NCI-H748 (cell line): ENCODE measurements around the gene ZNF536.
"Not testable (repeated sequence)": the region's sequence is repeated elsewhere in the genome, so short reads cannot be mapped to it uniquely, and the experiment has no call there.

Source experiments
- DNase-seq: peaks from one replicate; lab custom pipeline; 2025; ENCODE audit not compliant: unreplicated experiment; lab: John Stamatoyannopoulos, UW

The ZNF536 gene

DNA sequence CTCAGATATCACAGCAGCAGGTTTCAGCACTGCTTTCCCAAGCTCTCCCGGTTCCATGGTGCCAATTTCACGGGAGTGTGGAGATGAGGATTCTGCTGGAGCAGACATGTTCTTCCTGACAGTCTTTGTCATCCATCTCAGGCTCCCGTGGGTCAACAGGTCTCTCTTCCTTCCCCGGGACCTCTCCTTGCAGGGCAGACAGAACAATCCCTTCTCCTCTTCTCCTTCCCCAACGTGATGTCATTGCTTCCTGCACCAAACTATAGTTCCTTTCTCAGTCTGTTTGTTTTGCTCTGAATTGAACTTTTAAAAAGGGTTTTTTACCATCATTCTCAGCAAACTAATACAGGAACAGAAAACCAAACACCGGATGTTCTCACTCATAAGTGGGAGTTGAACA is 107.9 kb downstream of the ZNF536 start:
- DNase-seq, result no peak

DNA sequence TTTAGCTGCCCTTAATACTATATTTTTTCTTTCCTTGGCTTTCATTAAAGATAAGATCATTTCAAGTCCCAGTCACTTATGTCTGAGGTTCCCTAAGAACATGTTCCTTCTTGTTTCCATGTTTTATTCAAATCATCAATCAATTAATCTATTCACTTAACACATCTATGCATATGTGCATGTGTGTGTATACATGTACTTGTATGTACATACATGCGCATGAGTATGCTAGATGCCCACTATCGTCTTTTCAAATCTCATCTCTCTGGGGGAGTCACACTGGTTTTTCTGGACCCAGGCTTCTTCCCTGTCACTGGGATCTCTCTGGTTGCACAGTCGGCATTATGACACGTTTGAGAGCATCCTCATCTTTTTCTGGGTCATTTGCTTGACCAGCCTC is 108.9 kb downstream of the ZNF536 start:
- DNase-seq, result no peak

DNA sequence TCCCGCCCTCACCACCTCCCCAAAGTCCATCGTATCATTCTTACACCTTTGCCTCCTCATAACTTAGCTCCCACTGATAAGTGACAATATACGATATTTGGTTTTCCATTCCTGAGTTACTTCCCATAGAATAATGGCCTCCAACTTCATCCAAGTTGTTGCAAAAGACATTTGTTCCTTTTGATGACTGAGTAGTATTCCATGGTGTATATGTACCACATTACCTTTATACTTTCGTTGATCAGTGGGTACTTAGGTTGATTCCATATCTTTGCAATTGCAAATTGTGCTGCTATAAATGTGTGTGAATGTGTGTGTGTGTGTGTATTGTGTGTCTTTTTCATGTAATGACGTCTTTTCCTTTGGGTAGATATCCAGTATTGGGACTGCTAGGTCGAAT is 109.6 kb downstream of the ZNF536 start:
- DNase-seq, result no peak

DNA sequence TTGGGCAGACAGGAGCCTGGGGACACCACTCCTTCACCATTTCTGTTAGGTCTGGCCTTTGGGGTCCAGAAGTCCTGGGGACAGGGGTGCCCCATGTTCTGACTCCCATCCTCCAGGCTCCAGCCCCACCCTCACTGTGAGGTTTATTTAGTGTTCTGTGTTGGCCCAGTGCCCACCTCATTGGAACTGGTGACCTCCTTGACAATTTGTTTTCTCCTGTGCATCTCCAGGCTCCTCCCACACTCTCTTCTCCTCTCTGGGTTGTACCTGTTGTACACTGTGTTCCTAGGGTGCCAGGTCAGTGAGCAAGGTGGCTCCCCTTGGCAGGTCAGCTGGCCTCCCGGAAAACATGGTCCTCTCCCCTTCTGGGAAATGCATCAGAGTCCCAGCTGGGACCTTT is 110.8 kb downstream of the ZNF536 start:
- no peak for DNase-seq

DNA sequence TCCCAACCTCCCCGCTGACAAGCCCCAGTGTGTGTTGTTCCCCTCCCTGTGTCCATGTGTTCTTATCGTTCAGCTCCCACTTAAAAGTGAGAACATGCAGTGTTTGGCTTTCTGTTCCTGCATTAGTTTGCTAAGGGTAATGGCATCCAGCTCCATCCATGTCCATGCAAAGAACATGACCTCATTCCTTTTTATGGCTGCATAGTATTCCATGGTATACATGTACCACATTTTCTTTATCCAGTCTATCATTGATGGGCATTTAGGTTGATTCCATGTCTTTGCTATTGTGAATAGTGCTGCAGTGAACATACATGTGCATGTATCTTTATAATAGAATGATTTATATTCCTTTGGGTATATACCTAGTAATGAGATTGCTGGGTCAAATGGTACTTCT is 114.1 kb downstream of the ZNF536 start:
- DNase-seq, result not testable (repeated sequence)

DNA sequence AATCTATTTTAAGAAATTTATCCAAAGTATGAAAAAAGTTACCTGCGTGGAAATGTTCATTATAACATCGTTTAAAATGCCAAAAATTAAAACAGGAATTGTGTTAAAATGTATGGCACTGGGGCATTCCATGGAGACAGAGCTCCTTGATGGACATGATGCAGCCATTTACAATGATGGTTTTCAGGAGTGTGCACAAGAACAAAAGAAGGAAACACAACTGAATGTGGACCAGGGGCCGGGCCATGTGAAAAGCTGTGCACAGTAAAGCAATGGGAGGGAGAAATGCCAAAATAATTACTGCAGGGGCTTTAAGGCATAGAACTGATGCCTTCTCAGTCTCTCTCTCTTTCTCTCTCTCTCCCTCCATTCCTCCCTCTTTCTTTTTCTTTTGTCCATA is 115.0 kb downstream of the ZNF536 start:
- no peak for DNase-seq

DNA sequence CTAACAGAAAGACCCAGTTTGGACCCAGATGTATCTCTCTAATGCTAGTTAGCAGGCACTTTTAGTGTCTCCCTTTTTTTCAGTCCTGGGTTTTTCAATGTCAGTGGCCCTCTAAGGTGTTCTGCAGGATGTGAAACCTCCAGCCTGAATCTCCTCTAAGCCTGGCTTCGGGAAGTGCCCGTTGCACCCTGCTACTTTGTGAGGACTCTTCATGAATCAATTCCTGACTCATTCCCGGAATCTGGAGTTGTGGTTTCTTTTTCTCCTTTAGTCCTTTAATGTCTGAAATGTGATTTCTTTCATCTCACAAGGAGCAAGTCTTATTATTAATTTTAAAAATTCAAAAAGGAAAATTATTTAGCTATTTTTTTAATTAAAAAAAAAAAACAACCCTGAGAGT is 116.0 kb downstream of the ZNF536 start:
- DNase-seq, result no peak

DNA sequence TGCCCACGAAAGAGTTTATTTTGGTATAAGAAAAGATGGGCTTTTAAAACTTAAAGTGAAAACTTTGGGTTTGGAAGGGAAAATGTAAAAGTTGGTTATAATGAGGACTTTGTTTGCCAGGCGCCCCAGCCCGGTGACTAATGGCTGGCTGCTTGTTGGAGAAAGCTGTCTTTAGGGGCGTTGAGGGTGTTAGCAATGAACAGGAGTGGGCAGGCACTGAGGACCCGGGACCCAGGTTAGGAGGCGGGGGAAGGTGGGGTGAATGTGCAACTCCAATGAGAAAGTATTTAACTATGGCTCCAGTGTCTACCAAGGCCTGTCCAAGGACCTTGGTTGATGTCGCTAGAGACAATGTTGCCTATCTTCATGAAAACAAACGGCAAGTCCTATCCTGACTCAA is 118.6 kb downstream of the ZNF536 start:
- no peak for DNase-seq

DNA sequence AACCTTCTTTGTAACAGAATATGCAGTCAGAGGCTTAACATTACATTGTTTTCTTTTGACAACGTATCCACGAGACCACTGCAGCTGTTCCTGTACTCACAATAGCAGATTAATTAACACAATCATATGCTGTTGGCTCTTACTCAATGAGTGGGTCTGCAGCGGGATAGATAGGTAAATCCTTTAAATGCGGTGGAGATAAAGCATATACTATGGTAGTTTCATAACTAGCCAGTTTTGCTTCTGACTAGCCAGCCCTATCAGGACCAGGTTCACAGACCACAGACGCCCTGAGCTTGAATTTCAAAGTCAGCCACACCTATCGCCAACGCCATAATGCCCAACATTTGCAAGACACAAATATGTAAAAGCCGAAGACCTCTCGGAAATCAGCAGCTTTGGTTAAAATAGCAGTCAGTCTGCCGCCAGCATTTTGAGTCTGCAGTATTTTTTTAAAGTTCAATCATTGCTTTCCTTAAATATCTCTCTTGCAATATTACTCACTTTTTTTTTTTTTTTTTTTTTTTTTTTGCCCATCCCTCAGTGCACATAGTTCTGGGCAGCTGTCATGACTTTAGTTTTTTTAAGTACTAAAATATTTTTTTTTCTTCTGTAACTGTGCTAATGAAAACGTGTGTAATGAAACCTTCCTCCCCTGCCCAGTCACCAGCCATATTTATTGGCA is 120.5 kb downstream of the ZNF536 start:
- DNase-seq, result peak; percentile 91

DNA sequence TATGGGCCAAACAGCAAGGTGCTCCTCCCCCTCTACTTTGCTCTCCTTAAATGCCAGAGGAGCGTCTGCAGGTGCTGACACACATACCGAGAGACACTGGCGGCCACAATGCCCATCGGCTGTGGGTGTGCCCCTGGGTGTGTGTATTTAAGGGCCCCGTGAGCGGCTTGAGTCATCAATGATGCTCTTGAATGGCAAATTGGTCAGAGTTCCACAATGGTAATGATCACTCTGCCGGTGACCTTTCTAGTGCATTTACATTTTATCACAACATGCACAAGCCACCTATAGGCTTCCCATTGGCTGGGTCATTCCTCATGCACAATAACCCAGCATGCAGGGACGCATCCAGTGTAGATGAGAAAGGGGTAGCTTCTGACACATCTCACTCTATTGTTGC is 124.8 kb downstream of the ZNF536 start:
- peak; percentile 98 for DNase-seq

DNA sequence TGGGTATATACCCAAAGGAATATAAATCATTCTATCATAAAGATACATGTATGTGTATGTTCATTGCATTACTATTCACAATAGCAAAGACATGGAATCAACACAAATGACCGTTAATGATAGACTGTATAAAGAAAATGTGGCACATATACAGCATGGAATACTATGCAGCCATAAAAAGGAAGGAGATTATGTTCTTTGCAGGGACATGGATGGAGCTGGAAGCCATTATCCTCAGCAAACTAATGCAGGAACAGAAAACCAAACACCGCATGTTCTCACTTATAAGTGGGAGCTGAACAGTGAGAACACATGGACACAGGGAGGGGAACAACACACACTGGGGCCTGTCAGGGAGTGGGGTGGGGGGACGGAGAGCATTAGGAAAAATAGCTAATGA is 125.9 kb downstream of the ZNF536 start:
- DNase-seq, result not testable (repeated sequence)

DNA sequence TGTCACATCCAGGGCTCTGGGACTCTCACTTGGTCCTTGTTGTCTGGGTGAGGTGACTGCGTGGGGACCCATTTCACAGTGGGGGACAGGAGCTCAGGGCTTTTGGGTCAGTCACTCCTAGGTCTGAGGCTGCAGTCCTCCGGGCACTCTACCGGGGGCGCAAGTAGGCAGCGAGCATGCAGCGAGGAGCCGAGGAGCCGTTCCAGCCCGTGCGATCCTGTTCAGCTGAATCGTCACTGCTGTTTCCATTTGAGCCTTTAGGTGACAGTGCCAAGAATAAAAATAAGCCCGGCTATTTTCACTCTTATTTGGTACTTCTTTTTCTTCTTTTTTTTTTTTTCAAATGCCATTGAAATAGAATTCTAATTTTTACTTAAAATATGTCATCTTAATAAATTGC is 126.5 kb downstream of the ZNF536 start:
- DNase-seq, result no peak

DNA sequence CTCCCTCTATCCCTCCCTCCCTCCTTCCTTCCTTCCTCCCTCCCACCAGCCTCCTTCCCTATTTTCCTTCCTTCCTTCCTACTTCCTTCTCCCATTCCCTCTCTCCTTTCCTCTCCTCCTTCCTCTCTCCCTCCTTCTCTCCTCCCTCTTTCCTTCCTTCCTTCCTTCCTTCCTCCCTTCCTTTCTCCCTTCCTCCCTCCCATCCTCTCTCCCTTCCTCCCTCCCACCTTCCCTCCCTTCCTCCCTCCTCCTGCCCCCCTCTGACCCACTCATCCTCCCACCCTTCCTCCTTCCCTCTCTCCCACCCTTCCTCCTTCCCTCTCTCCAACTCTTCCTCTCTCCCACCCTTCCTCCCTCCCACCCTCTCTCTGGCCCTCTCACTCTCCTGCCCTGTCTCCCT is 132.1 kb downstream of the ZNF536 start:
- no peak for DNase-seq

DNA sequence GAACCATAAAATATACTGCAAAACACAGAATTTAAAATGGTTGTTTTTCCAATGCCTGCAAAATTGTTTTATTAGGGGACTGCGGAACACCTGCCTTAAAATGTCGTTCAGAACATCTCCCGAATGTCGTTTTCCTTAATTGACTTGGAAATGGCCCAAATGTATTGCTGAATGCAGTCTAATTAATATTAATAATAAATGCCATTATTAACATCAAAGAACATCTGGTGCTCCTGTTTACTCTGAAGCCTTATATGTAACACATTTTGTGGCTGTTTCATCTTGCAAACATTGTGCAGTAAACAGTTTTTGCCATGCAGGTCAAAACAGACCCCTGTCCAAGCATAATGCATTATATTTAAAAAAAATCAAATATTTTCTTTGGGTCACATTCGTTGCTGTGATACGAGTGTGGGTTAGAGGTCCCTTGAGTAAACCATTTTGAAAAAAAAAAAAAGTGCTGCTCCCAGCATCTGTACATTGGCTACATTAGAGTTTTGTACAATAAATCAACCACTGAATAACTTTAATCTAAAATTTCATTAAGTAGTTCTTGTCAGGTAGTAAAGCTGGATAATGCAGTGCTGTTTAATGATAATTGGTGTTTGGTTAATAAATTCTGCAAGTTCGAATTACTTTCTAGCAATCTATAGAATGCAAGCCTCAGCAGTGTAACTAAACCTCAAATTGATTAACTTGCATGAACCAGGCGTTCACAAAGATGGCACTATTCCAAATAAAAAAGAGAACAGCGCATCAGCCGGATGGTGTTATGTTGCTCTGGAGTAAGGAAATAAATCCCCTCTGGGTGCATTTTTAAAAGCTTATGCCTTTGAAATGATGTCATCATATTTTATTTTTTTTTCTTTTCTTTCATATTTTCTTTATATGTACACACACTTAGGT is 140.2 kb downstream of the ZNF536 start:
- DNase-seq, result peak; percentile 96

DNA sequence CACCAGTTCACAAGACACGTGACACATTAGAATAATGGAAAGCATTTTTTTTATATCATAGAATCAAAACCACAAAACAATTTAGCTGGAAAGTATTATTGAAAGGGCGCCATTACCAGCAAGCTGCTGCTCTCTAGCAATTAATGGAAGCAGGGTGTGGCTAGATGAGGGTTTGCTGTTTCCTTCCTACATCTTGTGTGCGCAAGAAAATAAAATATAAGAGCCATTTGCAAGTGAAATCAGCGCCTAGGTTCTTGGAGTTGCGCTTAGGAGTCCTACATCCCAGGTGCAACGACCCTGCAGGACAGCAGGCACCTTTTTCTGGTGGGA is 140.9 kb downstream of the ZNF536 start:
- DNase-seq, result peak; percentile 91

DNA sequence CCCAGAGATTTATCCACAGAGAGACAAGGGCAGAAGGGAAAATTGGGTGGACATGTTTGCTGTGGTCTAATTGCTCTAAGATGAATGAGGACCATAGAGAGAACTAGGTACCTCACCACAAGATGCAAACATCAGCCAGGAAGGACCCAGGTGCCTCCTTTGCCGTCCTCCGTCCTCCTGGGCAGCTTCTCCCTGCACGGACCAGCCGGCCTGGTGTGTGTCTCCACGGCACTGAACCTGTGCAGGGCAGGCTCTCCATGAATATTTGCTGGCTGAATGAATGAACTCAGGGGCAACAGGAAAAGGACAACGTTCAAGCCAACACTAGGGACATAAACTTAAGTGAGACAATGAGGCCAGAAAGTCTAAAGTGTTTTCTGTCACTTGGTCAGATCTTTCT is 143.9 kb downstream of the ZNF536 start:
- no peak for DNase-seq

DNA sequence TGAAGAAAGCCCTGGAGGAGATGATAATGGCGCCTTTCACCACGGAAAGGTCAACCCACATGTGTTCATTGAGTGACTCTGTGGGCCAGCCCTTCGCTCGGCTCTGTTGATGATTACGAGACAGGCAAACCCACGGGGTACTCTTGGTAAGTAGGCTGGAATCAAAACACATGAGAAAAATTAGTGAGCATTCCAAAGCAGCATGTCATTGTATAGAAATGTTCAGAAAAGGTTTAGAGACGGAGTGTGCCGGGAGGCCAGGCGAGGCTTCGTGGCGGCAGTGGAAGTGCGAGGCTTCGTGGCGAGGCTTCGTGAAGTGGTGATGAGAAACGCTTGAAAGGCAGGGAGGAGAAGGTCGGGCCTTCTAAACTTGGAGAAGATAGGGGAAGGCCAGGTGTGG is 144.3 kb downstream of the ZNF536 start:
- DNase-seq, result no peak

DNA sequence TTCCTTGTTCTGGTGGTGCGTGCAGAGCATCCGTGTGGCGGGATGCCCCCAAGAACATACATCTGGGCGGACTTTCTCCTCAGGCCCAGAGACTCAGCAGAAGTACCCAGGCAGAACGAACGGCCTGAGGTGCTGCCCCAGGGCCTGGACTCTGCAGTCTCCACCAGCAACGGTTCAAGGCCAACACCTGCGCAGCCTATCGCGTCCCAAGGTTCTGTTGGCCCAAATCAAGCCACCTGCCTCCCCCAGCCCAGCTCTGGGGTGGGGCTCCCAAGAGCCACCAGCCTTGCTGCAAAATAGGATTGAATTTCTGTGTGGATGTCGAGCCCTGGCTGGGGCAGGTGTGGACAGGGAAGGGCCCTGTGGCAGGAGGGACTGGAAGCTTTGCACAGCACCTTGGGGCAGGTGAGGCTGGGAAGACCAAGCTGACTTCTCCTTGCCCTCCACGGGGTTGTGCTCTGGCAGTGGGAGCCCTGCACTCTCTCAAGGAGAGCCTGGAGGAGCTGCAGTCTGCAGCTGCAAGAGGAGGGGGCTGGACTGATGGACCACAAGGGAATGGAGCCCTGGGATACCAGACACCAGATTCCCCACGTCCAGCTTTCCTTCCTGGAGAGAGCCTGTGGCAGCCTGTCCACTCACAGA is 146.9 kb downstream of the ZNF536 start:
- DNase-seq, result no peak

DNA sequence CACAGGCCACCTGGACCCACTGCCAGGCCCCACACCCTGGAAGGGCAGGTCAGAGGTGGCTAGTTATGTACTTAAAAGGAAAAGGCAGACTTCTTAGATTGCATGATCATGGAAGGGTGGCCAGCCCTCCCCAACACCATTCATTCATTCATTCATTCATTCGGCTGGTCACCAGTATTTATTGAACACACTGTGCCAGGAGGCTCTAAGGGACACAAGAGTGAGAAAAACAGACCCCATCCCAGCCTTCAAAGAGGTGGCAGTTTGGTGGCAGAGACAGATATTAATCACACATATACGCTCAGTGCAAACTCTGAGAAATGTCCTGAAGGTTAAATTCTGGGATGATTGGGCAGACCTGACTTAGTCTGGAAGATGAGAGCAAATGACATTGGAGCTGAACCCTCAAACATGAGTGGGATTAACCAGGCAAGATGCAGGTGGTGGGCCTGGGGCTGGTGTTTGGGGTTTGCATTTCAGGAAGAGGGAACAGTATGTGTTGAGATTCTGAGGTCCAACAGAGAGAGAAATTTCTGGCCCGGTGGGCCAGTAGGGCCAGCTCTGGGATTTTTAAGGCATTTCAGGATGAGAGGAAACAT is 147.5 kb downstream of the ZNF536 start:
- DNase-seq, result no peak

DNA sequence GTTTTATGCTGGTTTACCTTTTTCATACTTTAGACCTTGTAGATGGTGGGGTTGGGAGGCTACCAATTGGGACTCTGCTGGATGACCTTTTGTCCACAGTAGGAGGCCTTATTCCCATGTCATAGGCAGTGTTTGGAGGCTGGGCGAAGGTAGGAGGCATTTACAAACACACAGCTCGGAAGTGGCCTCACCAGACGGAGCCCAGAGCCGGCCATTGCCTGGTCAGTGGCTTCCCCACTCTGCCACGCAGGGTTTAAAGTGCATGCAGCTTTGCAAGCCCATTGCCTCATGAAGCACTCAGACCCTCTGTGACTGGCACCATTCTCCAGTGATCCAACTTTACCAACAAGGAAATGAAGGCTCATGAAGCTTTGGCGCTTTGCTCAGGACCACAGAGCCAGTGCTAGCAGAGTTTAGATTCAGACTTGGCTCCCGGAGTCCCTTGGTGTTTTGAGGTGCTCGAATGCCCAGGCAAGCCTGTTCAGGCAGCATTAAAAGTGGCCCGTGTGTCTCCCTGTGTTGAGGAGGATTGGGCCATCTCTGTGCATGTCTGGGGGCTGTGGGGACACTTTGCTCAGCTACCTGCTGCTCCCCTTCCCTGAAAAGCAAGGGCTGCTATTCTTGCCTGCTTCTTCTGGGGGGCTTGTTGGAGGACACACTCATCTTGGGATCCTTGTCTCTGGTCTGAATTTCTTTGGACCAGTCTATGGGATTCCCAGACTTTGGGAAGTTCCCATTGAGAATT is 148.7 kb downstream of the ZNF536 start:
- no peak for DNase-seq

DNA sequence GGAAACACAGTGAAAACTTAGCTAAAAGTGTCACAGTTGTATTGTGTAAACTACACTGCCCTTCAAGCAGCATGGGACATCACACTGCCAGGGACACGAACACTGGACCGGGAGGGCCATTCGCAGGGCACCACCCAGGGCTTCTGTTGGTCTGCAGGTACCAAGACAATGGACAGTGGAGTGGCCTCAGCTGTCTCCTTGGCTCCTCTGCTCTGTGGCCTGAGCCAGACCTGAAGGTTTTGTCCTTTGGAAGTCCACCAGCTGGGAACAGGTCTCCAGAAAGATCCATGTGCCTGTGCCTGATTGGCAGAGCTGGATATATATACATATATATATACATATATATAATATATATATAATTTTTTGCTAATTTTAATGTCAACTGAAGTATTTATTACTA is 149.8 kb downstream of the ZNF536 start:
- no peak for DNase-seq
